ENCODE measurements around the gene GPC3. TPM values are rescaled to one million over a fixed set of nuclear protein-coding genes. Genes with fewer than 3 reads are reported as not detected.

GPC3 gene
- total RNA-seq, 2 experiments from 2014 or later: 0.25 to 0.59 TPM

GRCh38 chrX:133669214-133669613, 316.2 kb downstream of the GPC3 start:
- H3K27me3 ChIP-seq (ENCODE audit: control insufficient read depth in 1 of 2, insufficient read depth in 2 of 2, low read length in 2 of 2): no peaks in the 10 kb centered on the region
- DNase-seq (no peak), ATAC-seq (ENCODE audit: poor library complexity) (no peak)
- TF ChIP-seq CTCF (IDR thresholded peaks at IDR 0.05): no peak
- no peaks in the 10 kb centered on the region for H3K36me3 Mint-ChIP-seq (ENCODE audit: low read depth)
- H3K4me3 ChIP-seq (ENCODE audit: low read length): no peak overlapping the region
- H3K27me3 Mint-ChIP-seq: no peaks in the 10 kb centered on the region
- ChIA-PET CTCF (no interaction called here), POLR2A (no interaction called here)
- no peaks in the 10 kb centered on the region for H3K36me3 ChIP-seq (ENCODE audit: insufficient read depth, low read length)
- H3K4me1 ChIP-seq (ENCODE audit: insufficient read depth, low read length): no peaks in the 10 kb centered on the region
- H3K9me3 ChIP-seq (ENCODE audit: control insufficient read depth in 1 of 2, insufficient read depth in 1 of 2, low read length in 2 of 2): no peaks in the 10 kb centered on the region
- no peak overlapping the region for H3K4me3 Mint-ChIP-seq
- H3K9me3 Mint-ChIP-seq: no peaks in the 10 kb centered on the region
- no peak overlapping the region for H3K27ac ChIP-seq (ENCODE audit: low read depth in 1 of 2, low read length in 2 of 2)
- H3K4me1 Mint-ChIP-seq (ENCODE audit: low read depth): no peaks in the 10 kb centered on the region
- no peak overlapping the region for H3K27ac Mint-ChIP-seq
- intact Hi-C loops (cut with DNase I, micrococcal nuclease): no loop called here

GRCh38 chrX:133668225-133668931, 317.0 kb downstream of the GPC3 start:
- no peaks in the 10 kb centered on the region for H3K4me1 ChIP-seq (ENCODE audit: insufficient read depth, low read length)
- DNase-seq (no peak), ATAC-seq (ENCODE audit: poor library complexity) (no peak)
- Mint-ChIP-seq H3K36me3 (ENCODE audit: low read depth) (no peaks in the 10 kb centered on the region), H3K4me1 (ENCODE audit: low read depth) (no peaks in the 10 kb centered on the region), H3K27me3 (no peaks in the 10 kb centered on the region), H3K27ac (no peak overlapping the region), H3K4me3 (no peak overlapping the region), H3K9me3 (no peaks in the 10 kb centered on the region)
- no peak overlapping the region for H3K27ac ChIP-seq (ENCODE audit: low read depth in 1 of 2, low read length in 2 of 2)
- no peaks in the 10 kb centered on the region for H3K36me3 ChIP-seq (ENCODE audit: insufficient read depth, low read length)
- no peak overlapping the region for H3K4me3 ChIP-seq (ENCODE audit: low read length)
- POLR2A ChIA-PET: no interaction called here
- H3K9me3 ChIP-seq (ENCODE audit: control insufficient read depth in 1 of 2, insufficient read depth in 1 of 2, low read length in 2 of 2): no peaks in the 10 kb centered on the region
- CTCF ChIA-PET: no interaction called here
- no peak for TF ChIP-seq CTCF (IDR thresholded peaks at IDR 0.05)
- H3K27me3 ChIP-seq (ENCODE audit: control insufficient read depth in 1 of 2, insufficient read depth in 2 of 2, low read length in 2 of 2): no peaks in the 10 kb centered on the region
- intact Hi-C loops (cut with DNase I, micrococcal nuclease): no loop called here

- Histone ChIP-seq H3K27ac (ENCODE audit: low read depth in 1 of 2, low read length in 2 of 2) (no peak overlapping the region), H3K4me3 (ENCODE audit: low read length) (no peak overlapping the region), H3K36me3 (ENCODE audit: insufficient read depth, low read length) (no peaks in the 10 kb centered on the region), H3K4me1 (ENCODE audit: insufficient read depth, low read length) (no peaks in the 10 kb centered on the region), H3K9me3 (ENCODE audit: control insufficient read depth in 1 of 2, insufficient read depth in 1 of 2, low read length in 2 of 2) (no peaks in the 10 kb centered on the region), H3K27me3 (ENCODE audit: control insufficient read depth in 1 of 2, insufficient read depth in 2 of 2, low read length in 2 of 2) (no peaks in the 10 kb centered on the region)
- Mint-ChIP-seq H3K27me3 (no peaks in the 10 kb centered on the region), H3K4me1 (ENCODE audit: low read depth) (no peaks in the 10 kb centered on the region), H3K9me3 (no peaks in the 10 kb centered on the region), H3K27ac (no peak overlapping the region), H3K36me3 (ENCODE audit: low read depth) (no peaks in the 10 kb centered on the region), H3K4me3 (no peak overlapping the region)
- CTCF ChIA-PET: no interaction called here
- no peak for DNase-seq
- TF ChIP-seq CTCF (IDR thresholded peaks at IDR 0.05): no peak
- intact Hi-C loops (cut with DNase I, micrococcal nuclease): no loop called here
- POLR2A ChIA-PET: interaction anchor here (0.7 kb wide), 1 partner anchor 12 kb away, joined by 3 read pairs; no protein-coding TSS in a partner anchor
- ATAC-seq (ENCODE audit: poor library complexity): no peak
Observed at GRCh38 chrX:133666256-133666655, 319.1 kb downstream of the GPC3 start.

Measured in CD4-positive, alpha-beta T cell (primary cell).